HPDE6-E6E7 (cell line): Measurements from ENCODE around the gene RALGAPB.
"Not testable (repeated sequence)": the region's sequence is repeated elsewhere in the genome, so short reads cannot be mapped to it uniquely, and the experiment has no call there.

Experiments used
- DNase-seq: peaks from one replicate; pipeline ENCODE4 v3.0.0; 2011; ENCODE audit warnings: missing footprints; ENCODE audit errors: extremely low spot score

Gene RALGAPB

DNA sequence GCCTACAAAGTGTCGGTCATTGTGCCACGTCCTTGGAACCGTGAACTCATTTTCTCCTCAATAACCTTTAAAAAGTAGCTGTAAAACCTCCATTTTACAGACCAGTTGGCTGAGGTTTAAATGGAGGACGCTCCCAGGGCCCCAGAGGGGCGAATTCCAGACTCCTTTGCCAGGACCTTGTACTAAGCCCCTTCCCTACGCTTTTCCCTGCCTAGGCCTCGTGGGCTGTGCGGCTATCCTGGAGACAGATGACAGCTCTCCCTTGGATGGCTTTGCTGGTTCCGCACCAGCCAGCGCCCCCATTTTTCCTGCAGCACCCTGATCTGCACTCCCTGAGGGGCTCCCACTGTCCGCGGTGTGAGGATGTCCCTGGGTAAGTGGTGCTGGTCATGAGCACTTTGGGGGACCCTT, 25.4 kb upstream of the RALGAPB start:
- DNase-seq: no peak

DNA sequence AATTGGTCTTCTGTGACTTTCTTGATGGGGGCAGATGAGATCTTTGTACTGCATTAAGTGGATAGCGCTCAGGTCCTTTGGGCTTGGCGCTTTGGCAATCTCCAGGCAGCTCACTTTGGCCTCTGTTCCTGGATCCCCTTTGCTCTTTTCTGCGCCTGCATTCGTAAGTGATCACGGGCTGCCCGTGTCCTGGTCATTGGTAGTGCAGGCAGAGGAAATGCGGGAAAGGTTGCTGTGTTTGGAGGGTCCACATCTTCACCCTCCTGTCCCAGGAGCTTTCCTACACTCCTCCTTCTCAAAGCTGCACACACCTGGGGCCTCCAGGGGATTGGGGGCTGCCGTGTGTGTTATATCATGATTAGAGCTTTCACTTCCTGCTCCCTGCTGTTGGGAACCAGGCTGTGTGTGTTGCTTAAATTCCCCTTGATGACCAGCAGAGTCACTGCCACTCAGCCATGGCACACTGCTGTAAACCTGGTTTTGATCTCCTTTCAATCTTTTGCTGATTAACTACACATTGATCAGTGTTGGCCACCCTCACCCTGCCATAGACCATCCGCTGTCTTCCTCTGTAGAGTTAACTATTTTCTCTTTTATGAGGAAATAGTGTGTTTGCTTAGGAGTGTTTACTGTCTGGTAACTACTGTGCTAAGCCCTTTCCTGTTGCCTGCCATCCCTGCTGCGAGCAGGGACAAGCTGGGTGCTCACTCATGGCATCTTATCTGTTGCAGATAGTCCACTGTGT, 24.5 kb upstream of the RALGAPB start:
- DNase-seq: no peak

DNA sequence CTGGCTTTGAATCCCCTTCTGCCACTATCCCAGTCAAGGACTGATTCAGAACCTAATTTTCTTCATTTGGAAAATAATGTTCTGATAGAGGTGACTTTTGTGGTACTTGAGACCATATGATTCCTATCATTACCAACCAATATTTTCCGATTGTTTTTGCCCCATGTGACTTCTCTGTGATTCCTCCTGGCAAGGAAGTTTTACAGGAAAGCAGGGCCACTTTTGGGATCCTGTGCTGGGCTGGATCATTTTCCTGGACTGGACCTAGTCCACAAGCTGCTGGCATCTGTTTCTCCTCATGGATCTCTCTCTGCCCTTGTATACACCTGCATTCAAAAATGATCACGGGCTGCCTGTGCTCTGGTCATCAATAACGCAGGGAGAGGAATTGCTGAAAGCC, 23.6 kb upstream of the RALGAPB start:
- no peak for DNase-seq

DNA sequence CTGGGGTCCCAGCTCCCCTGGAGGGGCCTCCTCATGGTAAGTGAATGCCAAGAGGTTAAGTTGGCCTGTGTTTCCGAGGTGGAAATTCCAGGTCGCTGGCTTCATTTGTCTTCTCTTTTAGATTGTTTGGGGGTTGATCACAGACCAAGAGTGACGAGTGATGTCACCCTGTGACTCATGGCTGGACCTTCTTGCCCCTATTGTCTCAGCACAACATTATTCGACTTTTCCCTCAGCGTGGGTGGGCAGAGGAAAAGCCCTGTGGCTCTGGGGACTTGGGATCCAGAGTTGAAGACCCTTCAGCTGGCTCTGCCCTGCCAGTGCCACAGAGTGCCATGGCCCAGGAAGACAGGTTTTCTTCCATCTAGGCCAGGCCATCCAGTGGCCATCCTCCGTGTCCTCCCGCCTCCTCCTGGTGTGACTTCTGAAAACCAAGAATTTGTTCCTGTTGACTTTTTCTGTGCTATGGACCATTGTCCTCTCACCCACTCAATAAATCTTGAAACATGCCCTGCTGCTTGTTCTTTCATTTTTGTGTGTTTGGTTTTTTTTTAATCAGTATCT, 22.1 kb upstream of the RALGAPB start:
- no peak for DNase-seq

DNA sequence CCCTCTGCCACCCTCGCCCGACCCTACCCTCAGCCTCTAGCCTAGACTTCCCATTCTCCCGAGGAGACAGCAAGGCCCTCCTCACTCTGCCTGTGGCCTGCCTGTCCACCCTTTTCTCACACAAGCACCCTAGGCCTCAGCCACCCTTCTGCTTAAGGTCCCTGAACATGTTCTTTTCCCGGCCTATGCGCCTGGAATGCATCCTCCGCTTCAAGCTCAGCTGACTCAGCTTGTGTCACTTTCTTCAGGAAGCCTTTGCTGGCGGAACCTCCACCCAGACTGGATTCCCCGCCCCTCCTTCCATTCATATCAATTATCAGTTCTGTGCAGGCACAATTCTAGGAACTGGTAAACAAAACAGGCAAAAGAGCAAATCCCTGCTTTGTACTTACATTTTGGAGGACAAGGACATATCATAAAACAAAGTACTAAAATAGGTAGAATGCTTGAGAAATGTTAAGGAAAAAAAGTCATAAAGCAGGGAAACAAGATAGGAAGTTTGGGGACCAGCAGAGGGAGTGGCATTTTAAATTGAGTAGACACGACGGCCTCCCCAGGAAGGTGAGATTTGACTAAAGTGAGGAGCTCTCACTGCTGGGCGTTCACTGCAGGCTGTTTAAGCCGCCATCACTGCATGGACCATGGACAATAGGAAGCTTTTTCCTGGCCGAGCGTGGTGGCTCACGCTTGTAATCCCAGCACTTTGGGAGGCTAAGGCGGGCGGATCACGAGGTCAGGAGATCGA, 19.6 kb upstream of the RALGAPB start:
- peak; percentile 93 for DNase-seq

DNA sequence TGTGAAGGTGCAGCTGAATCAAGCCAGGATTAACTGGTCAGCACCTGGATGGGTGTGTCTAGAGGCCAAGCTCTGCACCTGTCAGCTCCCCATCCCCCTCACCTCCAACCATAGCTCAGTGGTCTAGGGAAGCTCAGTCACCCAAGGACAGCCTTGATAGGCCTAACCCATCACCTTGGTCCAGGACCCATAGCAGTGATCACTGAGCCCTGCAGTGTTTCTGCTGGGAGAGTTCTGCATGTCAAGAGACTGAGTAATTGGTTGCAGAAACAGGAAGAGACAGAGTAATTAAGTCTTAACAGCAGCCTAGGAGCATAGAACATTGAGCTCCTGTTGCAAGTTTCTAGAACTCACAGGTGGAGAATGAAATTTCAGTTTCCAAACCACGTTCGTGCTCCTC, 18.7 kb upstream of the RALGAPB start:
- no peak for DNase-seq

DNA sequence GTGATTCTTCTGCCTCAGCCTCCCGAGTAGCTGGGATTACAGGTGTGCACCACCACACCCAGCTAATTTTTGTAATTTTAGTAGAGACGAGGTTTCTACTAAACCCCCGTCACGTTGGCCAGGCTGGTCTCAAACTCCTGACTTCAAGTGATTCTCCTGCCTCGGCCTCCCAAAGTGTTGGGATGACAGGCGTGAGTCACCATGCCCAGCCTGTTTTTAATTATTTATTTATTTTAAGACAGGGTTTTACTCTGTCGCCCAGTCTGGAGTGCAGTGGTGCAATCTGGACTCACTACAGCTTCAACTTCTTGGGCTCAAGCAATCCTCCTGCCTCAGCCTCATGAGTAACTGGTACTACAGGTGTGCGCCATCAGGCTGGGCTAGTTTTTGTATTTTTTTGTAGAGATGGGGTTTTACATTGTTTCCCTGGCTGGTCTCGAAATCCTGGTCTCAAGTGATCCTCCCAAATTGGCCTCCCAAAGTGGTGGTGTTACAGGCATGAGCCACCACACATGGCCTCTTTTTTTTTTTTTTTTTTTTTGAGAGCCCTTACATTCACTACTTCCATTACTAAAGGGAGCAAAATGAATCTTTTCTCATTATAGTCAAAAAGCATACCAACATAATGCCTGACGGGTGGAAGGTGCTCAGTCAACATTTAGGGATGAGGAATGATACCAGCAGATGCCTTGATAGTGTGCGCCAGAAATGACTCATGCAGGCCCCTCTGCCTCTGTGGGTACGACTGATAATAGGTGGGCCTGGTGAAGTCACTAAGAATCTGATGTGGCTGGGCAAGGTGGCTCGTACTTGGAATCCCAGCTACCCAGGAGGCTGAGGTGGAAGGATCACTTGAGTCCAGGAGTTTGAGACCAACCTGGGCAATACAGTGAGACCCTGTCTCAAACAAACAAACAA, 17.8 kb upstream of the RALGAPB start:
- no peak for DNase-seq

DNA sequence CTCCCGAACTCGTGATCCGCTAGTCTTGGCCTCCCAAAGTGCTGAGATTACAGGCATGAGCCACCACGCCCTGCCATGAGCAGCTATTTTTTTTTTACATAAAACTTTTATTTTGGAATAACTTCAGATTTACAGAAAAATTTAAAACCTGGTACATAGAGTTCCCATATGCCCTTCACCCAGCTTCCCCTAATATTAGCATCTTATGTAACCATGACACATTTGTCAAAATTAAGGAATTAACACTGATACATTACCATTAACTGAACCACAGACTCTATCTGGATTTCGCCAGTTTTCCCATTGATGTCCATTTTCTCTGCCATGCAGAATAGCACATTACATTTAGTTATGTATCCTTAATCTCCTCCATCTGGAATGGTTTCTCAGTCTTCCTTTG, 14.3 kb upstream of the RALGAPB start:
- no peak for DNase-seq

DNA sequence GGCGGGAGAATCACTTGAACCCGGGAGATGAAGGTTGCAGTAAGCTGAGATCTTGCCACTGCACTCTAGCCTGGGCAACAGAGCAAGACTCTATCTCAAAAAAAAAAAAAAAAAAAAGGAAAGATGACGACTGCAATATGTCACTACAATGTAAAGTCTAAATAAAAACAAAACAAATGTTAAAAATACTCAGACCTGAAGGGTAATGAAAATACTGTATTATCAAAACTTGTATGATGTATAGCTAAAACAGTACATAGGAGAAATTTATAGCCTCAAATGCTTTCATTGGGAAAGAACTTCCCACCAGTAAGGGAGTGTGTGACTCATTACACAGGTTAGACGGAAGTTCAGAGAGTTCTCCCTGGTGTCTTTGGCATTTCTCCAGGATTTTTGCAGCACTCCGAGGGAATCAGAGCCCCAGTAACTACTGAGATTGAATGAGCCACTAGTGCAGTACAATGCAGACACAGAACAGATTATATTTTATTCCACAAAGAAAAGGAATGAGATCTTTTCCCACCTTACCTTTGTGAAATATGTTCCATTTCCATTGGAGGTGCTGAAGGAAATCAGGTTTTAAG, 12.5 kb upstream of the RALGAPB start:
- DNase-seq: peak; percentile 97

DNA sequence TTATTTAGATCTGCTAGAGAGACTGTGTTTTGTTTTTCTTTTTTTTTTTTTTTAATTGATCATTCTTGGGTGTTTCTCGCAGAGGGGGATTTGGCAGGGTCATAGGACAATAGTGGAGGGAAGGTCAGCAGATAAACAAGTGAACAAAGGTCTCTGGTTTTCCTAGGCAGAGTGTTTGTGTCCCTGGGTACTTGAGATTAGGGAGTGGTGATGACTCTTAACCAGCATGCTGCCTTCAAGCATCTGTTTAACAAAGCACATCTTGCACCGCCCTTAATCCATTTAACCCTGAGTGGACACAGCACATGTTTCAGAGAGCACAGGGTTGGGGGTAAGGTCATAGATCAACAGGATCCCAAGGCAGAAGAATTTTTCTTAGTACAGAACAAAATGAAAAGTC, 12.0 kb upstream of the RALGAPB start:
- DNase-seq: not testable (repeated sequence)

DNA sequence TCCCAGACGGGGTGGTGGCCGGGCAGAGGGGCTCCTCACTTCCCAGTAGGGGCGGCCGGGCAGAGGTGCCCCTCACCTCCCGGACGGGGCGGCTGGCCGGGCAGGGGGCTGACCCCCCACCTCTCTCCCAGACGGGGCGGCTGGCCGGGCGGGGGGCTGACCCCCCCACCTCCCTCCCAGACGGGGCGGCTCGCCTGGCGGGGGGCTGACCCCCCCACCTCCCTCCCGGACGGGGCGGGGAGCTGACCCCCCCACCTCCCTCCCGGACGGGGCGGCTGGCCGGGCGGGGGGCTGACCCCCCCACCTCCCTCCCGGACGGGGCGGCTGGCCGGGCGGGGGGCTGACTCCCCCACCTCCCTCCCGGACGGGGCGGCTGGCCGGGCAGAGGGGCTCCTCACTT, 11.5 kb upstream of the RALGAPB start:
- DNase-seq: not testable (repeated sequence)

DNA sequence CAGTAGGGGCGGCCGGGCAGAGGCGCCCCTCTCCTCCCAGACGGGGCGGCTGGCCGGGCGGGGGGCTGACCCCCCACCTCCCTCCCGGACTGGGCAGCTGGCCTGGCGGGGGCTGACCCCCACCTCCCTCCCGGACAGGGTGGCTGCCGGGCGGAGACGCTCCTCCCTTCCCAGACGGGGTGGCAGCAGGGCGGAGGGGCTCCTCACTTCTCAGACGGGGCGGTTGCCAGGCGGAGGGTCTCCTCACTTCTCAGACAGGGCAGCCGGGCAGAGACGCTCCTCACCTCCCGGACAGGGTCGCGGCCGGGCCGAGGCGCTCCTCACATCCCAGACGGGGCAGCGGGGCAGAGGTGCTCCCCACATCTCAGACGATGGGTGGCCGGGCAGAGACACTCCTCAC, 11.1 kb upstream of the RALGAPB start:
- not testable (repeated sequence) for DNase-seq

DNA sequence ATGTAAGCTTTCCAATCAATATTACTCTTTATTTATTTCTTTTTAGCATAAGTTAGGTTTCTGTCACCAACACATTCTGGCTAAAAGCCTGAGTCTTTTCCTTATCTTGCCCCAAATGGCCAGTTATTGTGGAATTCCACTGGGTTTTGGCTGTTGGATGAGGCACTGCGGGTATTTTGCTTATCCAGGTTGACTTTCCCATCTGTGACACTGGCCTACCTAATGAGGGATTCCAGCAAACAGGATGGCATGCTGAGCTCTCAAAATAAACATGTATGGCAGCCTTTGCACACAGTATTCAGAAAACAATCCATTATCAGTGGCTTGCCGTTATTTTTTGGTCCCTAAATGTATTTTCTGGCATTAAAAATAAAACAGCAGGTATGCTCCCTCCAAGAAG, 6.5 kb upstream of the RALGAPB start:
- DNase-seq: no peak

DNA sequence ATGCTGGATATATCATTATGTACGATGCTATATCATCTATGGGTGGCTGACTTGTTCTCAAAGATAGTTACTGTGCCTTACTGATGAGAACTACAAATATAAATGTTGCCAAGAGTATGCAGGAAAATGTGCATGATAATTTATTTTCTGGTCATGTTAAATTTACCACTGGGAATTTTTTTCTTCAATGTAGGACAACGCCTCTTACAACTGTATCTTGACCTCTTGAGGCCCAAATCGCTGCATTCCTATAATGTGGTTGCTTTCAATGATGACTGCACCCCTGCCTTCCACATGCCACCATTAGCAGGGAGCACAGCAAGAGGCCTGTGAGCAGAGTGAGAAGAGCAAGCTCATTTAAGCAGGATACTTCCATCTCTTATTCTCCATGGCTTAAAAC, 5.7 kb upstream of the RALGAPB start:
- DNase-seq: no peak

DNA sequence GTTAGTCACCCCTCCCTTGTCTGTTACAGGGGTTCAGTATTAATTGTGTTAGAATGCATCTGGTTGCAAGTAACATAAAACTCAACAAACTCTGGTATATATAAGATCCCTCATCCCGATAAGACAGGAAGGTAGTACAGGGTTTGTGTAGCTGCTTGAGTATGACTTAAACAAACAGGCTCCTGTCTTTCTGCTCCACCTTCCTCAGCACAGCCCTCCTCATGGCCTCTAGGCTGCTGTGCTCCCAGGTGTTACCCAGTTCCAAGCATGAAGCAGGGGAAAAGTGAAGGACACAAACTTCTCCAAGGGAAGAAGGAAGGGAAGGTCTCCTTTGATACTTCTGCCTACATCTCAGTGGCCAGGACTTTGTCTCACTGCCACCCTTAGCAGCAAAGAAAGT, 1.4 kb upstream of the RALGAPB start:
- DNase-seq: no peak

DNA sequence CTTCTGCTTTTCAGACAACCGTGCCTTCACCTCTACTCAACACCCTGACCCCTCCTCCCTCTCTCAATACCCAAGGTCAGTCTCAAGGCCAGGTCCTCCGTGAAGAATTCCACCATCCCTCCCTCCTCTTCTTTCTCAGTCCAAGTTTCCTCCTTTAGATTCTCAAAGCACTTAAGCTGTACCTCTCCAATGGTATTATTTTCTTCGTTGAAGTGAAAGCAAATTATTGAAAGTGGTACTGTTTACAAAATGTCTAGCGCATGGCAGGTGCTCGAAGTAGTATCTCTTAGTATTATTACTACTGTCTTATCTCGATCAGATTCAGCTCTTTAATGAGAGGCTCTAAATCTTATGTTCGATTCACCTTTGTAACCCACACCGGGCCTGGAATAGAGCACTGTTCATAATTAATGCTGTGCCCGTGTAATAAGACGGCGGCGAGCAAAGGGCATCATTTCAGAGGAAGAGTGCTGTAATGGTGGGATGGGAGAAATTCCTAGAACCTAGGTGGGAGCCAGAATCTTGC, 593 bp upstream of the RALGAPB start:
- DNase-seq: no peak

DNA sequence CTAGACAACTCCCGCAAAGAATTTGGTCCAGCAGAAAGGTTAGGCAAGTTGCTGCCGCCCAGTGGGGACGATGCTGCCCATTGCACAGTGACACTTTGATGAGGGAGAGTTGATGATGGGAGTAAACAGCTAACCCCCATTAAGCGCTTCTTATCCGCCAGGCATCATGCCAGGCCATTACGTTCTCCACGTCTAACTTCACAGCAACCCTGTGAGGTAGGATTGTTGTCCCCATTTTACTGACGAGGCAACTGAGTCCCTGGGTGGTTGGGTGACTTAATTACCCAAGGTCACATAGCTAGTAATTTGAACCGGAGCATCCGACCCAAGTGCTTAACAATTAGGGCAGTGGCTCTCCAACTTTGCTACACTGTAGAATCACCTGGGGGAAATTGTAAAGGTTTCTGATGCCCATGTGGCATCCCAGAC, 738 bp downstream of the RALGAPB start:
- no peak for DNase-seq

DNA sequence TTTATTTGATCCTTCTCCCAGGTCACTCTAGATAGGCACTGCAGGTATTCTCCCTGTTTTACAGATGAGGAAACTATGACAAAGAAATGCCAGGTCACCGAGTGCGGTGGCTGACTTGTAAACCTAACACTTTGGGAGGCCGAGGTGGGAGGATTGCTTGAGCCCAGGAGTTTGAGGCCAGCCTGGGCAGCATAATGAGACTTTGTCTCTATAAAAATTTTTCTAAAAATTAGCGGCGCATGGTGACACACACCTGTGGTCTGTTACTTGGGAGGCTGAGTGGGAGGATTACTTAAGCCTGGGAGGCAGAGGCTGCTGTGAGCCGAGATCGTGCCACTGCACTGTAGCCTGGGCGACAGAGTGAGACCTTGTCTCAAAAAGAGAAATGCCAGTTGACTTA, 5.1 kb downstream of the RALGAPB start:
- DNase-seq: no peak

DNA sequence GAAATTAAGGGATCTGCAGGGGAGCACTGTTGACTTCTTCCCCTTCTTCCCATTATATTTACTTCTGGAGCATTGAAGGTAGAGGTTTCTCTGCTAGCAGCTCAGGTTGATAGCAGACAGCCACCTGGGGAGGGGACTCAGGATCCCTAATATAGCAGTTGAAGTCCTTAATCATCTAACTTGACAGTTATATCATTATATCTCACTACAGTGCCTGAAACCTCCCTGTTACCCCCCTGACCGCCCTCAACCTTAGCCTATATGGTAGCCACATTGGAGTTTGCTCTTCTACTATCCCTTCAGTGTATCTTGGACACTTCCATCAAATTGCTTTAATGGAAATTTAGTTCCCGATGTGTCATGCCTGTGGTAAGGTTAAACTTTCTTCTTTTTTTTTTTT, 7.0 kb downstream of the RALGAPB start:
- no peak for DNase-seq

DNA sequence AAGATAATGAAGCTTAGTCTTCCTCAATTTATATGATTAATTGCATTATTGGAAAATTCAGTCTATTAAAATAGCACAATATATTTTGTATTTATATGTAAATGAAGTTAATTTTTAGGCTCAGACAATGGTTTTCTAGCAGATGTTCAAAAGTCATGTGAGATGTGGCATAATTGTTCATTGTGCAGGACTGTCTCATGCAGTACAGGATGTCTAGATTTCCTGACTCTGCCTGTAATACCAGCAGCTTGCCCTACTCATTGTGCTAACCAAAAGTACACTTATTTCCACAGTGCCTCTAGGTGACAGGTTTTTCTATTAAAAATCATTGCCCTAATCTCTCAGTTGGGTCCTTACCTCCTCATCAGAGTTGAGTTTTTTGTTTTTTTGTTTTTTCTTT, 12.4 kb downstream of the RALGAPB start:
- DNase-seq: no peak

DNA sequence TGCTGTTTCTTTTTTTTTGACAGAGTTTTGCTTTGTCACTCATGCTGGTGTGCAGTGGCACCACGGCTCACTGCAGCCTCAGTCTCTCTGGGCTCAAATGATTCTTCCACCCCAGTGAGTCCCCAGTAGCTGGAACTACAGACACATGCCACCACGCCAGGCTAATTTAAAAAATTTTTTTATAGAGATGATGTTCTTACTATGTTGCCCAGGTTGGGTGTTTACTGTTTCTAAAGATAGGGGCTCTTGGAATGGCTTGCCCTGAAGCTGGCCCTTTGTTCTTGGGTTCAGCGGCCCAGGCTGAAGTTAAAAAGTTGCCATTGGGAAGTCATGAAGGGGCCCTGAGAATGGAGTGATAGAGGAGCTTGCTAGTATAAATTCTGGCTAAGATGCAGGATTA, 16.5 kb downstream of the RALGAPB start:
- DNase-seq: no peak
